ENCODE results near the gene KRT12.

The KRT12 gene

GRCh38 chr17:40843242-40843641 is 23.8 kb downstream of the KRT12 start:
- Histone ChIP-seq H3K4me3 (replicated peaks; ENCODE audit: low read depth, low read length) (no peak overlapping the region), H3K27me3 (replicated peaks; ENCODE audit: control insufficient read depth, insufficient read depth, low read length) (no peaks in the 10 kb centered on the region), H3K36me3 (ENCODE audit: control insufficient read depth, insufficient read depth, low read length) (no peaks in the 10 kb centered on the region)
- TF ChIP-seq CTCF (IDR thresholded peaks at IDR 0.05; ENCODE audit: insufficient read depth, low read length, poor library complexity, severe bottlenecking), result no peak
- DNase-seq (ENCODE audit: extremely low read depth, insufficient read length), result no peak

GRCh38 chr17:40841246-40841645 is 25.8 kb downstream of the KRT12 start:
- no peak for TF ChIP-seq CTCF (IDR thresholded peaks at IDR 0.05; ENCODE audit: insufficient read depth, low read length, poor library complexity, severe bottlenecking)
- Histone ChIP-seq H3K27me3 (replicated peaks; ENCODE audit: control insufficient read depth, insufficient read depth, low read length) (no peaks in the 10 kb centered on the region), H3K4me3 (replicated peaks; ENCODE audit: low read depth, low read length) (no peak overlapping the region), H3K36me3 (ENCODE audit: control insufficient read depth, insufficient read depth, low read length) (no peaks in the 10 kb centered on the region)
- DNase-seq (ENCODE audit: extremely low read depth, insufficient read length), result no peak

GRCh38 chr17:40839194-40839593 is 27.8 kb downstream of the KRT12 start:
- H3K36me3 ChIP-seq (ENCODE audit: control insufficient read depth, insufficient read depth, low read length), result no peaks in the 10 kb centered on the region; the same call in 1 of the 2 replicates
- no peak for TF ChIP-seq CTCF (IDR thresholded peaks at IDR 0.05; ENCODE audit: insufficient read depth, low read length, poor library complexity, severe bottlenecking)
- no peak overlapping the region for H3K4me3 ChIP-seq (replicated peaks; ENCODE audit: low read depth, low read length)
- H3K27me3 ChIP-seq (replicated peaks; ENCODE audit: control insufficient read depth, insufficient read depth, low read length), result no peaks in the 10 kb centered on the region
- no peak for DNase-seq (ENCODE audit: extremely low read depth, insufficient read length)

GRCh38 chr17:40836020-40836419 is 31.0 kb downstream of the KRT12 start:
- no peak for TF ChIP-seq CTCF (IDR thresholded peaks at IDR 0.05; ENCODE audit: insufficient read depth, low read length, poor library complexity, severe bottlenecking)
- Histone ChIP-seq H3K27me3 (replicated peaks; ENCODE audit: control insufficient read depth, insufficient read depth, low read length) (no peaks in the 10 kb centered on the region), H3K36me3 (ENCODE audit: control insufficient read depth, insufficient read depth, low read length) (no peaks in the 10 kb centered on the region; the same call in 1 of the 2 replicates), H3K4me3 (replicated peaks; ENCODE audit: low read depth, low read length) (no peak overlapping the region)
- no peak for DNase-seq (ENCODE audit: extremely low read depth, insufficient read length)

GRCh38 chr17:40833882-40834281 is 33.1 kb downstream of the KRT12 start:
- Histone ChIP-seq H3K36me3 (ENCODE audit: control insufficient read depth, insufficient read depth, low read length) (no peaks in the 10 kb centered on the region; the same call in 1 of the 2 replicates), H3K27me3 (replicated peaks; ENCODE audit: control insufficient read depth, insufficient read depth, low read length) (no peaks in the 10 kb centered on the region), H3K4me3 (replicated peaks; ENCODE audit: low read depth, low read length) (no peak overlapping the region)
- no peak for DNase-seq (ENCODE audit: extremely low read depth, insufficient read length)
- TF ChIP-seq CTCF (IDR thresholded peaks at IDR 0.05; ENCODE audit: insufficient read depth, low read length, poor library complexity, severe bottlenecking), result no peak

- H3K27me3 ChIP-seq (replicated peaks; ENCODE audit: control insufficient read depth, insufficient read depth, low read length), result no peaks in the 10 kb centered on the region
- no peak for TF ChIP-seq CTCF (IDR thresholded peaks at IDR 0.05; ENCODE audit: insufficient read depth, low read length, poor library complexity, severe bottlenecking)
- no peaks in the 10 kb centered on the region; the same call in 1 of the 2 replicates for H3K36me3 ChIP-seq (ENCODE audit: control insufficient read depth, insufficient read depth, low read length)
- no peak for DNase-seq (ENCODE audit: extremely low read depth, insufficient read length)
- H3K4me3 ChIP-seq (replicated peaks; ENCODE audit: low read depth, low read length), result no peak overlapping the region
These were observed 34.2 kb downstream of the KRT12 start for GRCh38 chr17:40832840-40833239.

Measured in GM06990 (cell line).